Memory B cell (primary cell): ENCODE measurements around the gene CDC23.
A peak's percentile ranks its signal among the peaks of the same experiment; 100 is the strongest.
"Not testable (repeated sequence)": the region's sequence is repeated elsewhere in the genome, so short reads cannot be mapped to it uniquely, and the experiment has no call there.

Experiments
- ATAC-seq: fragments of 150-1000 bp; cut with Tn5 transposase; 2 replicates; pipeline ENCODE4 v1.10.0; 2021; ENCODE audit warnings: low read depth, mild to moderate bottlenecking, moderate library complexity
- DNase-seq, 2 donors: peaks; one replicate each; pipeline ENCODE4 v3.0.0; 2022; ENCODE audit warnings: low spot score in 2 of 2
- H3K27ac Mint-ChIP-seq: one replicate; pipeline ENCODE4 v1.8.0; 2022; ENCODE audit warnings: mild to moderate bottlenecking, moderate library complexity, mixed read lengths
- H3K27me3 Mint-ChIP-seq: one replicate; pipeline ENCODE4 v1.8.0; 2022; ENCODE audit warnings: mixed read lengths
- H3K36me3 Mint-ChIP-seq: one replicate; pipeline ENCODE4 v1.8.0; 2022; ENCODE audit warnings: mild to moderate bottlenecking, mixed read lengths
- H3K4me1 Mint-ChIP-seq: one replicate; pipeline ENCODE4 v1.8.0; 2022; ENCODE audit warnings: mixed read lengths
- H3K4me3 Mint-ChIP-seq: one replicate; pipeline ENCODE4 v1.8.0; 2022; ENCODE audit warnings: mild to moderate bottlenecking, moderate library complexity, mixed read lengths
- H3K9me3 Mint-ChIP-seq: one replicate; pipeline ENCODE4 v1.8.0; 2022; ENCODE audit warnings: mixed read lengths

Gene CDC23

GRCh38 chr5:138233280-138233679 lies 20.2 kb upstream of the CDC23 start:
- no peaks in the 10 kb centered on the region for H3K36me3 Mint-ChIP-seq
- no peaks in the 10 kb centered on the region for H3K9me3 Mint-ChIP-seq
- H3K4me1 Mint-ChIP-seq = no peaks in the 10 kb centered on the region
- peaks cover 9% of the 10 kb centered on the region for H3K27me3 Mint-ChIP-seq
- DNase-seq = no peak
- no peak overlapping the region for H3K27ac Mint-ChIP-seq
- no peak overlapping the region for H3K4me3 Mint-ChIP-seq
- no peak for ATAC-seq

DNA sequence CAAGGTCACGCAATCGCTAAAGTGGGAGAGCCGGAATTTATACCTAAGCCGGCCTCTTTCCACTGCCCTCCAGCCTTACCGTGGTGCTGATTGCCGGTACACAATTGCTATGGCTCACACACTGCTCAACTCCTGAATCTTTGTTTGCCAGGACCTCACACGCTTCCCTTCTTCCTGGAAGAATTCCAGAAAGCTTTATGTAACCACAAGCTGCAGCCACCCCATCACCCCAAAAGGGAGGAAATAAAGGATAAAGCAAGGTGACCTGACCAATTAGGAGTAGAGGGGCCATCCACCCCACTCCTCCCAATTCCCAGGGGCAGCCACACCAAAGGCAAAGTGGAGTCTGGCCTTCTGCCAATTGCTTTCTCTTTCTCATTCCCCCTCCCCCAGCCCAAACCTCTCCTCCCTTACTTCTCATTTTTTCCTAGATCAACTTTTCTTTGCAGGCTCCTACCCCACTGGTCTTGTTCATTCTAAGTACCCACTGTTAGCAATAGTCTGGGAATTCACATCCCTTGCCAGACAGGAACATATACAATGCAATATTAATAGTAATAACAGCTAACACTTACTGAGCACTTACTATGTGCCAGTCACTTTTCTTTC lies 18.0 kb upstream of the CDC23 start:
- Mint-ChIP-seq H3K4me3 (no peak overlapping the region), H3K27ac (no peak overlapping the region), H3K4me1 (no peaks in the 10 kb centered on the region), H3K36me3 (peaks cover 1% of the 10 kb centered on the region), H3K9me3 (peaks cover under 1% of the 10 kb centered on the region), H3K27me3 (peaks cover 10% of the 10 kb centered on the region)
- ATAC-seq = no peak
- DNase-seq = no peak

DNA sequence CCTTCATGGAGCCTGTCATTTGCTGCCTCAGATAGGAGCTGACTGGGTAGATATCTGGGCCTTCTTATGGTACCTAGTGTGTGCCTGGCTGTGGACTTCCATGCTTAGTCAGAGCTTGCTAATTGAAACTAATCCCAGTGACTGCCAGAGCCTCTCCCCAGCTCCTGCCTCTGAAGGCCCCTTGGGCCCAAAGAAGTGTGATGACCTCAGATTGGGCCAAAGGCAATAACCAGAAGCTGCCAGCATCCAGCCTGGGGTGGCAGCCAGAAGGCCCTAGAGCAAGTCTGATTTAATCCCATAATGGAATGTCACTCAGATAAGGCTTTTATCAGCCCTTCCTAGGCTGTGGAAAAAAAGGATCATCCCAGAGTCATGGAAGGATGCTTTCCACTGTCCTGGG lies 17.1 kb upstream of the CDC23 start:
- Mint-ChIP-seq H3K4me3 (no peak overlapping the region), H3K4me1 (no peaks in the 10 kb centered on the region), H3K9me3 (peaks cover 3% of the 10 kb centered on the region), H3K27me3 (peaks cover 12% of the 10 kb centered on the region), H3K27ac (no peak overlapping the region), H3K36me3 (peaks cover 3% of the 10 kb centered on the region)
- no peak for DNase-seq
- no peak for ATAC-seq

- ATAC-seq (no peak), DNase-seq (no peak)
- H3K4me1 Mint-ChIP-seq = no peaks in the 10 kb centered on the region
- peaks cover 3% of the 10 kb centered on the region for H3K9me3 Mint-ChIP-seq
- H3K36me3 Mint-ChIP-seq = peaks cover 3% of the 10 kb centered on the region
- no peak overlapping the region for H3K27ac Mint-ChIP-seq
- peaks cover 9% of the 10 kb centered on the region for H3K27me3 Mint-ChIP-seq
- no peak overlapping the region for H3K4me3 Mint-ChIP-seq
These were observed 16.3 kb upstream of the CDC23 start for GRCh38 chr5:138229387-138229786.

DNA sequence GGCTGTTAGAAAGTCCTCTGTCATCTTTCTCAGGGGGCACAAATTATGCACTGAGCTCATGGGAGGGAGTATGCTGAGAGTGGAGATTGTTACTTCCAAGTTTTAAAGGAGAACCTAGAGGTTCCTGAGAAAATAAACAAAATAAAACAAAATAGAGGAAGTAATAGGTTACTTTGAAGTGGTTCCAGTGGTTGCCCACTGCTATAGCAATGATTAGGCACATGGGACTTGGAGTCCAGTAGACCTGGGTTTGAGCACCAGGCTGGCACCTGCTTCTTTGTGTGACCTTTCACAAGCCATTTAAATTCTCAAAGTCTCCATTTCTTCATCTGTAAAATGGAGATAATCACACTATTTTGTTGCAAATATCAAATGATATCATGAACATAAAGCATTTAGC lies 13.8 kb upstream of the CDC23 start:
- Mint-ChIP-seq H3K27me3 (peaks cover 14% of the 10 kb centered on the region), H3K36me3 (peaks cover 3% of the 10 kb centered on the region), H3K27ac (no peak overlapping the region), H3K4me1 (no peaks in the 10 kb centered on the region), H3K9me3 (peaks cover 3% of the 10 kb centered on the region), H3K4me3 (no peak overlapping the region)
- ATAC-seq (peak; percentile 68), DNase-seq (no peak)

DNA sequence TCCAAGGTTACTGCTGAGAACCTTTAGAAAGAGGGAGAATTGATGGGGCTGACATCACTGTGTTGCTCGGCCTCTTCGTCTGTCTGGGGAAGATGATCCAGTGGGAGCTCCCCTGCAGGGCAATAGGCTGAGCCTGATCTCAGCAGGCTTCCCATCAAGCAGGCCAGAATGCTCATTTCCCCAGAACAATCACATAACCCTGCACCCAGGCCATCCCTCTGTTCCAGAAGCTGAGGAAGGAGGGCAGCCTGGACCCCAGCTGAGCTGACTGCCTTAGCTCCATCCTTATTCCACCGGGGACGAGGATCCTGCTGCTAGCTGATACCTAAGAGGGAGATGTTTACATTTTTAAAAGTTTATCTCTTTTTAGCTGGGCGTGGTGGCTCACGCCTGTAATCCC lies 11.6 kb upstream of the CDC23 start:
- Mint-ChIP-seq H3K27me3 (peaks cover 13% of the 10 kb centered on the region), H3K4me3 (no peak overlapping the region), H3K36me3 (peaks cover 3% of the 10 kb centered on the region), H3K27ac (no peak overlapping the region), H3K9me3 (peaks cover 3% of the 10 kb centered on the region), H3K4me1 (no peaks in the 10 kb centered on the region)
- ATAC-seq = no peak
- no peak for DNase-seq

DNA sequence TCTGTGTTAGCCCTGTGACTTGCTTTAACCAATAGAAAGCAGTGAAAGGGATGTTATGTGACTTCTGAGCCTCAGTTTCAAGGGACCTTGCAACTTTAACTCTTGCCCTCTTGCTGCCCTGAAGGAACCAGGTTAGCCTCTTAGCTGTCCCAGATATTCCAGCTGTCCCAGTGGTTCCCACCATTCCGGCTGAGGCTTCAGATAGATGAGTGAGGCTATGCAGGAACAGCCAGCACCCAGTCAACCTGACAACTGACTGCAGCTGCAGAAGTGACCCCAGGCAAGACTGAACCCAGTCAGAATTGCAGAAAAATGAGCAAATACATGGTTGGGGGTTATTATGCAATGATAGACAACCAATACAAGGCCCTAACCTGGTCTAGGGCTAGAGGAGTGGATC lies 10.4 kb upstream of the CDC23 start:
- Mint-ChIP-seq H3K27me3 (peaks cover 13% of the 10 kb centered on the region), H3K4me1 (no peaks in the 10 kb centered on the region), H3K4me3 (no peak overlapping the region), H3K9me3 (peaks cover 3% of the 10 kb centered on the region), H3K27ac (no peak overlapping the region), H3K36me3 (peaks cover 3% of the 10 kb centered on the region)
- no peak for DNase-seq
- no peak for ATAC-seq

GRCh38 chr5:138216799-138217198 lies 3.7 kb upstream of the CDC23 start:
- peaks cover 4% of the 10 kb centered on the region for H3K27me3 Mint-ChIP-seq
- no peak overlapping the region for H3K27ac Mint-ChIP-seq
- no peaks in the 10 kb centered on the region for H3K9me3 Mint-ChIP-seq
- H3K4me3 Mint-ChIP-seq = no peak overlapping the region
- H3K4me1 Mint-ChIP-seq = peaks cover 7% of the 10 kb centered on the region
- H3K36me3 Mint-ChIP-seq = no peaks in the 10 kb centered on the region
- no peak for ATAC-seq
- no peak for DNase-seq

GRCh38 chr5:138212828-138213160 lies 329 bp downstream of the CDC23 start:
- H3K36me3 Mint-ChIP-seq = peaks cover 7% of the 10 kb centered on the region
- ATAC-seq (peak; percentile 12), DNase-seq (no peak)
- peak overlapping the region; percentile 98 for H3K4me3 Mint-ChIP-seq
- H3K27ac Mint-ChIP-seq = peak overlapping the region; percentile 99
- peaks cover 1% of the 10 kb centered on the region for H3K9me3 Mint-ChIP-seq
- peaks cover 16% of the 10 kb centered on the region for H3K4me1 Mint-ChIP-seq
- H3K27me3 Mint-ChIP-seq = no peaks in the 10 kb centered on the region

DNA sequence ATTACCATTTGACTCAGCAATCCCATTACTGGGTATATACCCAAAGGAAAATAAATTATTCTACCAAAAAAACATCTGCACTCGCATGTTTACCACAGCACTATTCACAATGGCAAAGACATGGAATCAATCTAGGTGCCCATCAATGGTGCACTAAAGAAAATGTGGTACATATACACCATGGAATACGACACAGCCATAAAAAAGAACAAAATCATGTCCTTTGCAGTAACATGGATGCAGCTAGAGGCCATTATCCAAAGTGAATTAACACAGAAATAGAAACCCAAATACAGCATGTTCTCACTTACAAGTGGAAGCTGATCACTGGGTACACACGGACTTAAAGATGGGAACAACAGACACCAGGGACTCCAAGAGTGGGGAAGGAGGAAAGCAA lies 2.1 kb downstream of the CDC23 start:
- Mint-ChIP-seq H3K9me3 (peaks cover 1% of the 10 kb centered on the region), H3K27me3 (no peaks in the 10 kb centered on the region), H3K27ac (no peak overlapping the region), H3K4me3 (peak overlapping the region; percentile 18), H3K4me1 (peaks cover 16% of the 10 kb centered on the region), H3K36me3 (peaks cover 7% of the 10 kb centered on the region)
- ATAC-seq (no peak), DNase-seq (no peak)

DNA sequence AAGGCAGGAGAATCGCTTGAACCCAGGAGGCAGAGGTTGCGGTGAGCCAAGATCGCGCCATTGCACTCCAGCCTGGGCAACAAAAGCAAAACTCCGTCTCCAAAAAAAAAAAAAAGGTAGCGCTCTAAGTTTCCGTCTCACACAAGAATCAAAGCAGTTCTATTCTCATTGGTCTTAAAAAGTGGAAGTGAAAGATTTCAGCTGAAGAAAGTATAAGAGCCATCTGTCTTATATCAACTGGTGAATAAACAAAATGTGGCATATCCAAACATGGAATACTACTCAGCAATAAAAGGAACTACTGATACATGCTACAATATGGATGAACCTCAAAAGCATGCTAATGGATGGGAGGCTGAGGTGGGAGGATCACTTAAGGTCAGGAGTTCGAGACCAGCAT lies 19.3 kb downstream of the CDC23 start:
- H3K4me3 Mint-ChIP-seq, H3K4me1 Mint-ChIP-seq, H3K9me3 Mint-ChIP-seq, DNase-seq, H3K27ac Mint-ChIP-seq, H3K27me3 Mint-ChIP-seq: not testable (repeated sequence)
- peak; percentile 55 for ATAC-seq
- H3K36me3 Mint-ChIP-seq = peaks cover 29% of the 10 kb centered on the region

DNA sequence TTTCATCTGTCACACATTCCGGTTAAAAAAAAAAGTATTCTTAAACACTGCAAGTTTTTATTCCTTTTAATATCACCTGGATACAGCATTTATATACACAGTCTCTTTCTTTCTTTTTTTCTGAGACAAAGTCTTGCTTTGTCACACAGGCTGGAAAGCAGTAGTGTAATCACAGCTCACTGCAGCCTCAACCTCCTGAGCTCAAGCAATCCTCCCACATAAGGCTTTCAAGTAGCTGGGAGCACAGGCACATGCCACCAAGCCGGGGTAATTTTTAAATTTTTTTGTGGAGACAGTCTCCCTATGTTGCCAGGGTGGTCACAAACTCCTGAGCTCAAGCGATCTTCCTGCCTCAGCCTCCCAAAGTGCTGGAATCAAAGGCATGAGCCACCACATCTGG lies 20.3 kb downstream of the CDC23 start:
- peaks cover 31% of the 10 kb centered on the region for H3K36me3 Mint-ChIP-seq
- peaks cover 3% of the 10 kb centered on the region for H3K4me1 Mint-ChIP-seq
- no peak overlapping the region for H3K27ac Mint-ChIP-seq

DNA sequence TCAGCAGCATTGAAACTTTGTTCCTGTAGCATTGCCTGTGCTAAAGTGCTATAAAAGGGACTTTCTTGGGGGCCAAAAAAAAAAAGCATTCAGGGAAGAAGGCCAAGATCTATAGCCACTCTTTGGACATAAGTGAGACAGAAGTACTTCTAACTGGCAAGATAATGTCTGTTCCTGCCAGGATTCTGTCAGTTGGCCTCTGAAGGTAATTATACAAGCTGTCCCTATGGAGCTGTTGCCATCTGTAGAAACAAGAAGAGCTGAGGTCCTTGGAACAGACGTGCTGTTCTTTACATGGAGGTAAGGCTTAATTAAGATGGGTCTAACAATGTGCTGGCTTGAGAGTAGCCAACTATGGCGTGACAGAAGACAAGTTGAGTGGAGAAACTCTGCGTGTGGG lies 24.5 kb downstream of the CDC23 start:
- DNase-seq = no peak
- H3K27ac Mint-ChIP-seq = no peak overlapping the region
- no peaks in the 10 kb centered on the region for H3K9me3 Mint-ChIP-seq
- ATAC-seq = no peak
- no peaks in the 10 kb centered on the region for H3K4me1 Mint-ChIP-seq
- H3K27me3 Mint-ChIP-seq = no peaks in the 10 kb centered on the region
- H3K4me3 Mint-ChIP-seq = no peak overlapping the region
- peaks cover 23% of the 10 kb centered on the region for H3K36me3 Mint-ChIP-seq

More for the DNA sequence above, 20.3 kb downstream of the CDC23 start:
- ATAC-seq = no peak
- no peak overlapping the region for H3K4me3 Mint-ChIP-seq
- DNase-seq = no peak
- H3K27me3 Mint-ChIP-seq = no peaks in the 10 kb centered on the region
- peaks cover 2% of the 10 kb centered on the region for H3K9me3 Mint-ChIP-seq

DNA sequence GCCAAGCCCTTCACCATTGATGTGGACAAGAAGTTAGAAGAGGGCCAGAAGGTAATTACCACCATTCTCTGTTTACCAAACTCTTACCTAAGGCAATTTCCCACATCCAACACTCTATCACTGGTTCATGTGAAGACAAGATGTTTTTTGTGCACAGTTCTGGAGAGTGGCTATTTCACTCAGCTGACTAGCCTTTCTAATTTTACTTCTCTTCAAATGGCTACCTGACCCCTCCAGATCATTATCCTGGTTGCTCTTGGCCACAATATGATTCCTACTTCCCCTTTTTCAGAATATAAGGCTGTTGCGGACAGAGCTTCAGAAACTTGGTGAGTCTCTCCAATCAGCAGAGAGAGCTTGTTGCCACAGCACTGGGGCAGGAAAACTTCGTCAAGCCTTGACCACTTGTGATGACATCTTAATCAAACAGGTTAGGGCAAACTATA lies 27.1 kb downstream of the CDC23 start:
- no peaks in the 10 kb centered on the region for H3K9me3 Mint-ChIP-seq
- peak overlapping the region; percentile 3 for H3K27ac Mint-ChIP-seq
- peaks cover 14% of the 10 kb centered on the region for H3K36me3 Mint-ChIP-seq
- H3K4me1 Mint-ChIP-seq = no peaks in the 10 kb centered on the region
- no peak for DNase-seq
- no peaks in the 10 kb centered on the region for H3K27me3 Mint-ChIP-seq
- ATAC-seq = no peak
- H3K4me3 Mint-ChIP-seq = no peak overlapping the region

- Mint-ChIP-seq H3K27me3 (no peaks in the 10 kb centered on the region), H3K36me3 (peaks cover 5% of the 10 kb centered on the region)
These were observed 30.3 kb downstream of the CDC23 start for GRCh38 chr5:138182808-138183207.

More at GRCh38 chr5:138182808-138183207, 30.3 kb downstream of the CDC23 start:
- no peak for ATAC-seq
- Mint-ChIP-seq H3K4me3 (no peak overlapping the region), H3K4me1 (peaks cover 5% of the 10 kb centered on the region), H3K27ac (no peak overlapping the region), H3K9me3 (no peaks in the 10 kb centered on the region)
- DNase-seq = no peak
